Hematopoietic multipotent progenitor cell treated with erythropoietin and hydrocortisone succinate and interleukin-3 and kit ligand, for 6 days (in vitro differentiated cells): ENCODE results near the gene FUS.
A peak's percentile ranks its signal among the peaks of the same experiment; 100 is the strongest.
"Not testable (repeated sequence)": the region's sequence is repeated elsewhere in the genome, so short reads cannot be mapped to it uniquely, and the experiment has no call there.

Experiments used
- DNase-seq: peaks from one replicate; pipeline ENCODE4 v3.0.0-alpha.2; 2015

Gene FUS

GRCh38 chr16:31179747-31180459 lies at the start of gene FUS:
Gene FUS (plus strand): TSS chr16:31180139. CDS start chr16:31180215, 76 bp downstream.
- DNase-seq: peak; percentile 95

- DNase-seq: no peak
Observed at GRCh38 chr16:31130336-31130891, 49.5 kb upstream of the FUS start.

GRCh38 chr16:31130899-31131298 lies 49.0 kb upstream of the FUS start:
- DNase-seq: no peak

DNA sequence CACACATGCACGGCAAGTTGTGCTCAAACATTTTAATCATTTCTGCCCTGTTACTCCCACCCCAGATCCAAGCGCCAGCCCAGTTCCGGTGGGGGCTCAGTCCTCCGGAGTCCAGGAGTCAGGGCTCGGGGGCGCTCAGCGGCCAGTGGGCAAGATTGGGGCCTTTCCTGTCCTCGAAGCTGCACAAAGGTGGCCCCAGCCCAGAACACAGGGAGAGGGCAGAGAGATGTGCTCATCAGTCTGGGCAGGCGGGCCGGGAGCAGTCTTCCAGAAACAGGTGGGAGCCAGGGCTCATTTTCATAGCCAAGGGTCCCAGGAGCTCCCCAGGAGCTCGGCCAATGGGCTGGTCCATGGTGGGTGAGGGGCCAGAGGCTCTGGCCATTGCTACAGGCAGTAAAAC lies 48.5 kb upstream of the FUS start:
- no peak for DNase-seq

DNA sequence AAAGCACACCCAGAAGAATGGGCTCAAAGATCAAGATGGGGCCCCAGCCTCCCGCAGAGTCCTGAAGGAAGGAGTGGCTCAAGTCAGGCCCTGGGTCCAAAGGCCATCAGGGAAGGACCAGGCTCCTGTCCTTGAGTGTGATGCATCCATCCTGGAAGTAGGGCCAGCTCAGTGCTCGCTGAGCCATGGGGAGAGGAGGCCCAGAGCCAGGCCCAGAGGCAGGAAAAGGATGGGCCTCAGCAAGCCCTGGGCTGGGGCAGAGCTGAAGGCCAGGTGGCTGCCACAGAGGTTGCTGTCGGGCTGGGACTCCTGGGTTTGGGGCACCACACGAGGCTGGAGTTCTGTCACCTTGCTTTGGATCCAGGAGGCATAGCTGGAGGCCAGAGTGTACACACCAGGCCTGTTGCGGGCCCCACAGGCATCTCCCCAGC lies 48.1 kb upstream of the FUS start:
- no peak for DNase-seq

DNA sequence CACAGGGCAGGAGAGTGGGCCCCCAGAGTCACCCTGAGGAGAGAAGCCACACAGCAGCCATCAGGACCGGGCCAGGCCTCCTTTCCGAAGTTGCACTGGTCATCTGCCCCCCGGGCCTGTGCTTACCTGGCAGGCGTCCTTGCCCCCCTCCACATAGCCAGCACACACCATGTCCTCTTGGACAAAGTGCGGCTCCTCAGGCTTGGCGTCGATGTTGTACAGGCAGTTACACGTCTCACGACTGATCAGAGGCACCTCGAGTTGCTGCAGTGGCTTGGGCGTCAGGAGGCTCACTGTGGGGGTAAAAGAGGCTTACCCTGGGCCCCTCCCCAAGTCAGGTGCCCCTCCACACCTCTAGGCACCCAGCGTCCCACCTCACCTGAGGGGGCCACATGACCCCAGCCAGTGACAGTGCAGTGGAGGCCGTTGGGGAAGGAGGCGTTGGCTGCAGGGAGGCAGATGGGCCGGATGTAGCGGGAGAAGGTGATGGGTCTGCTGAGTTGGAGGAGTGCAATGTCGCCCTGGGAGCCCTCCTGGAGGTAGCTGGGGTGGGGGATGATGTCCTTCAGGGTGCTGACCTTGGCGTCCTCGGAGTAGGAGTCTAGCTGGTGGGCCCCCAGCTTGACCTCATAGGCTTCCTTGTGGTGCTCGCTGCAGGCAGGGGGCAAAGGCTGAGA lies 47.5 kb upstream of the FUS start:
- DNase-seq: no peak

- DNase-seq: no peak
Observed at GRCh38 chr16:31133046-31133501, 46.9 kb upstream of the FUS start.

- peak; percentile 49 for DNase-seq
Observed at GRCh38 chr16:31134091-31134571, 45.8 kb upstream of the FUS start.

DNA sequence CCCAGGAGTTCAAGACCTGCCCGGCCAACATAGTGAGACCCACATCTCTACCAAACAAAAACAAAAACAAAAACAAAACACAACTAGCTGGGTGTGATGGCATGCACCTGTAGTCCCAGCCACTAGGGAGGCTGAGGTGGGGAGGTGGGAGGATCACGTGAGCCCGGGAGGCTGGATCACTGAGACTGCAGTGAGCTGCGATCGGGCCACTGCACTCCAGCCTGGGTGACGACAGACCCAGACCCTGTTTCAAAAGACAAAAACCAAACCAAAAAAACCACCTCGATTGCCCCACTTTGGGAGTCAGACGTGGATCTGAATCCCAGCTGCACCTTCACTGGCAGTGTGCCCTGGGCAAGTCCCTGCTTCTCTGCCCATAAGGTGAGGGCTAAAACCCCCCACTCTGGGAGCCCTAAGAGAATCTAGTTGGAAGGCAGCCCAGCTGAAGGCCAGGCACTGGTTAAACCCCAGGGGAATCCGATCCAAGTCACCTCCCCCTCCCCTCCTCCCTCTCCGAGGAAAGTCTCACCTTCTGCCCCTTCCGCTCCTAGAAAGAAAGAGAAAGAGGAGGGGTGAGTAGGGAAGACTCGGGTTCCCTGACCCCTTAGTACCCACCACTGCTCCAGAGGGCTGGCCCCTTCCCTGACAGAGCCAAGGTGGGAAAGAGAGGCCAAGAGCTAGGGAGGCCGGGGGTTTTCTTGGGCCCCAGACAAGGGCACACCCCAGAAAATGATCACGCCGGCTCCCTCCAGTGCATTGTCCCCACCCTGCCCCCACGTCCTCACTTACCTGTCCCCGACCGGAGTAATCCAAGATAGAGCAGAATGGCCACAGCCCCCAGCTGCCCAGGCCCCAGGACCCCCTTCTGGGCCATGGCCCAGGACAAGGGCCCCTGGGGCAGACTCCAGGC lies 45.1 kb upstream of the FUS start:
- no peak for DNase-seq

DNA sequence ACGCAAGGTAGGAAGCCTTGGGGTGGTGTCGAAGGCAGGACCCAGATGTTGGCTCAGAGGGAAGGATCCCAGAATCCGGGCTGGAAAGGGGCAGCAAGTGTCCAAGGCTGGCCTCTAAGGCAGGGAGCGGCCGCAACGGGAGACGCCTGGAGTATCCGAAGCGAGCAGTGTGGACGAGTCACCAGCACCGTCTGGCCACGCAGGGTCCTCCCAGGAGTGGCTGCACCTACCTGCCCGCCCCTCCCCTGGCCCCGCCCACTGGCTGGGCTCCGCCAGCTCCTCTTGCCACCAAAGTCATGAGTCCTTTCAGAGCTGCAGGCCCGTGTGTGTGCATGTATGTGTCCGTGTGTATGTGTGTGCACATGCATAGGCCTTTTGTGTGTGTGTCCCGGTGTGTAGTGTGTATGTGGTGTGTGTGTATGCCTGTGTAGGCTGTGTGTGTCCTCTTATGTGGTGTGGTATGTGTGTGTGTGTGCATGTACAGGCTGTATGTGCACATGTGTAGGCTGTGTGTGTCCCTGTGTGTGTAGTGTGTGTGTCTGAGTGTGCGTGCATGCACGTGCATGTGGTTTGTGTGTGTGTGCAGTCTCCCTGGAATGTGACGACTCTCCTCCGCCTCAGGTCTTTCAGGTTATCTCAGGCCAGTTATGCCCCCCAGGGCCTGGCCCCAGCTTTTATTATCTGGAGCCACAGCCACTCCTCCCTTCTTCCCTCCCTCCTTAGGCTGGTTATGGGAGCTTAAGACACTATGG lies 44.2 kb upstream of the FUS start, which contains the start of gene PRSS8:
TSS of gene PRSS8 (minus strand) at position 193 of the 752 bp plus-strand sequence. CDS start 229 bp downstream, outside the sequence.
- peak; percentile 65 for DNase-seq

- no peak for DNase-seq
Observed at GRCh38 chr16:31136287-31136662, 43.7 kb upstream of the FUS start.

- DNase-seq: not testable (repeated sequence)
Observed at GRCh38 chr16:31136822-31137499, 43.0 kb upstream of the FUS start.

DNA sequence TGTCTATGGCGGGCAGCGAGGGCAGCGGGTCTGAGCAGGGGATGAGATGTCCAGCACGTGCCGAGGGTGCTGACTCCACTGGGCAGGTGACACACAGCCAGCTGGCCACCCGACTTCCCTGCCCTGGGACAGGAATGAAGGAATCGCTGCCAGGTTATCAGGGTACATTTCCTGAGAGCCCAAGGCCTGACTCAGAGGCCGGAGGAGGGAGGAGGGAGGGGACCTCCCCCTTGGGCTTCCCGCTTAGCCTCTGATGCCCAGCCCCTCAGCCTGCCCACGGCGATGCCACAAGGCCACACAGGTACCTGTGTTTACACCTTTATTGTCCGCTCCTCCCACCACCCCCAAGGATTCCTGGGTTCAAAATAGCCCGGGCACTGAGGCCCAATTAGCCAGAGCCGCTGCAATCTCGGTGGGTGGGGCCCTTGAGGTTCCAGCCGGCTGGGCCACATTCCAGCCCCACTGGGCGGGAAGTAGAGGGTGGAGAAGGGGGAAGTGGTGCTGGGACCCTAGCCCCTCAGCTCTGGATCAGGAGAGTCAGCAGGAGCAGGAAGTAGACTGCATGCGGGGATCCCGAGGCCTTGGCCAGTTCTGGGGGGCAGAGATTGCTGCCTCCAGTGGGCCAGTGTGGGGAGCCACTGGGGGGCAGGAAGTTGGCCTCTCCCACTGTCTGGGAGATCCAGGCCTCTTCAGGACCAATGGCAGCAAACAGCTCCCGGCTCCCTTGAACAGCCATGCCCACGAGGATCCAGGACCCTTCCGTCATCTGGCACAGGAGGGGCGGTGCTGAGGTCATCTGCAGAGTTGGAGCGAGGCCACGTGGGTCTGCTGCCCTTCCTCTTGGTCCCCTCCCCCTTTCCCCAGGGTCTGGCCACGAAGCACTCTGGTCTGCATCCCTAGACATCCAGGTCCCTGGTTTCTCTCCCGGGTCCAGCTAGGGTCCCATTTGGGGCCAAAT lies 41.0 kb upstream of the FUS start:
- no peak for DNase-seq

DNA sequence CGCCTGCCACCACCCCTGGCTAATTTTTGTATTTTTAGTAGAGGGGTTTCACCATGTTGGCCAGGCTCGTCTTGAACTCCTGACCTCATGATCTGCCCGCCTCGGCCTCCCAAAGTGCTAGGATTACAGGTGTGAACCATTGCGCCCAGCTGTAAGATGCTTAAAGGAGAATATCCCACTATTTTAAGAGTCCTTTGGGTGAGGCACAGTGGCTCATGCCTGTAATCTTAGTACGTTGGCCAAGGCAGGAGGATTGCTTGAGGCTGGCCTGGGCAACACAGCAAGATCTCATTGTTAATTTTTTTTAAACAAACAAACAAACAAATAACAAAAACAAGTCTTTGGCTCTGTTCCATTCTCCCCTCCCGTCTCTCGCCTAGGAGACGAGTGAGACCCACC lies 38.9 kb upstream of the FUS start:
- not testable (repeated sequence) for DNase-seq

DNA sequence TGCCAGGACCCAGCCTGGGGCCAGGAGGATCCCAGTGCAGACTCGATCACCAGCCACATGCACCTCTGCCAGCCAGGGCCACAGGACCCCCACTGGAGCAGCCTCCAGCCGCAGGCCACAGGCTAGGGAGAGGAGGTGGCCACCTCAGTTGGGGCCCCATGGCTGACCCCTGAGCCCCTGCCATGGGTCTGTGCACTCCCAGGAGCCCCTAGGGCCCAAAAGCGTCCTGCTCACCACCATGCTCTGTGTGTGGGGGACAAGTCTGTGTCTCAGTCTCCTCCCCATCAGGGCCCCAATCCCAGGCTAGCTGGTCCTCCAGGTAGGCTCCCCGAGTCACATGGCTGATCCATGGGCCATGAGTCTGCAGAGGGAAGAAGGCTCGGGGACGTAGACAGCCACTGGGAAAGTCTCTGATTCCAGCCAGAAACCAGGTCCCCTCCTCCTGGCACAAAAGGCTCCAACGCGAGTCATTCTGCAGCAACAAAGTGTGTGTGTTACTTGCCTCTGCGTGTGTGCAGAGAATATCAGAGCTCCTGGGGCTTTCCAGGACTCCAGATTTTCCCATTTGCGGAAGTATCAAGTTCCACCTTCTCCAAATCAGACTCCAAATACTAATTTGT lies 38.3 kb upstream of the FUS start:
- DNase-seq: peak; percentile 39

GRCh38 chr16:31142109-31143010 lies 37.6 kb upstream of the FUS start:
- peak; percentile 100 for DNase-seq

DNA sequence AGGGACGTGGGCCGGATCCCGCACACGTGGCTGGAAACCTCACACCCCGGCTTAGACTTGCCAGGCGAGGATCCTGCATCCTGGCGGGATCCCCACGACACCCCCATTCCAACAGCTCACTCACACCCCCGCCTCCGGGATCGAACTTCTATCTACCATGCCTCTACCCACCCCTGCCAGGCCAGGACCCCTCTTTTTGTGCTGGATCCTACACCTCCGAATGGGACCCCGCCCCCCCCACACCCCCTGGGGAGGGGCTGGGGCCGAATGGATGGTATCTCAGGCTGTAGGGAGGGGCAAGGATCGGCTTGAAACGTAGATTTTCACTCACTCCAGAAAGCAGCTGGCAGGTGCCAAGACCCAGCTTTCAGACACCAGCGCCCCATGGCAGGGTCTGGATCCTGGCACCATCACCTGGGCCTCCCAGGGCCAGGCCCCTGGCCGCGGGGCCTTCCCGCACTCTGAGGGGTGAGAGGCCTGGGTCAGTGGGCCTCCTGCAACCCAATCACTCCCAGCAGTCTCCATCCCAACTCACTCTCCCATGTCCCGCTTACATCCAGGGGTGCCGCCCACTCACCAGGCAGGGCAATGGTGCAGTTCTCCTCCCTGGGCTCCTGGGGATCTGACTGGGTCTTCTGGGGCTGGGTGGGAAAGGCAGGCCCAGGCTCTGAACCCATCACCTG lies 36.8 kb upstream of the FUS start:
- no peak for DNase-seq

GRCh38 chr16:31143694-31144148 lies 36.2 kb upstream of the FUS start:
- no peak for DNase-seq
